ENCODE data around the gene BIRC3. TPM values are rescaled to one million over a fixed set of nuclear protein-coding genes. Genes with fewer than 3 reads are reported as not detected.

Gene BIRC3
- total RNA-seq, 4 donors from 2014 or later = 1.7 to 2.5 (median 2.0) TPM

GRCh38 chr11:102346748-102347461, 29.6 kb downstream of the BIRC3 start, which contains the start of gene BIRC2:
Gene BIRC2, plus strand, starts transcription at chr11:102347214. Its CDS starts 2,641 bp downstream, at chr11:102349855.
- Histone ChIP-seq H3K27ac (peak within 1 kb of the TSS; percentile 93 to 100 (median 98)), H3K4me1 (peaks cover 20 to 24% of the 10 kb centered on the region in 2 donors), H3K9me3 (no peaks in the 10 kb centered on the region), H3K27me3 (no peaks in the 10 kb centered on the region), H3K4me3 (peak within 1 kb of the TSS; percentile 61 to 99 (median 90)), H3K36me3 (peaks cover 0 to 15% of the 10 kb centered on the region in 2 donors)
- peak; percentile 77 to 85 (median 83) for TF ChIP-seq CTCF (IDR thresholded peaks at IDR 0.05 in 4 of 5, conservative IDR thresholded peaks at IDR 0.05 in 1 of 5)
- peak; percentile 81 to 83 for TF ChIP-seq POLR2A (IDR thresholded peaks at IDR 0.05)
- peak; percentile 93 for ATAC-seq
- peak; percentile 85 to 90 for DNase-seq
- in situ Hi-C loops (cut with MboI; ENCODE audit: low sequenced_read_pairs in 4 of 4) = loop anchor here (10.0 kb wide), 2 partner anchors 62 to 148 kb away; no protein-coding TSS in a partner anchor
- intact Hi-C loops (cut with DNase I; ENCODE audit: low total_unique reads) = loop anchor here (2.0 kb wide), 3 partner anchors 58 to 236 kb away; partner anchors contain the start of genes TMEM123 and YAP1

- no peaks in the 10 kb centered on the region for H3K9me3 ChIP-seq
- TF ChIP-seq CTCF (IDR thresholded peaks at IDR 0.05 in 4 of 5, conservative IDR thresholded peaks at IDR 0.05 in 1 of 5) (no peak), POLR2A (IDR thresholded peaks at IDR 0.05) (no peak)
- no peaks in the 10 kb centered on the region for H3K27me3 ChIP-seq
- ATAC-seq (peak; percentile 18 to 24), DNase-seq (no peak)
- intact Hi-C loops (cut with DNase I; ENCODE audit: low total_unique reads) (loop anchor here (2.0 kb wide), 3 partner anchors 59 to 237 kb away; partner anchors contain the start of genes TMEM123 and YAP1), in situ Hi-C loops (cut with MboI; ENCODE audit: low sequenced_read_pairs in 4 of 4) (loop anchor here (10.0 kb wide), 2 partner anchors 63 to 147 kb away; no protein-coding TSS in a partner anchor)
- peaks cover 20 to 24% of the 10 kb centered on the region in 2 donors for H3K4me1 ChIP-seq
- H3K4me3 ChIP-seq = peak overlapping the region; percentile 61 to 99 (median 90)
- peak overlapping the region; percentile 93 to 100 (median 98) for H3K27ac ChIP-seq
- peaks cover 0 to 15% of the 10 kb centered on the region in 2 donors for H3K36me3 ChIP-seq
Observed at GRCh38 chr11:102347462-102348370, 30.4 kb downstream of the BIRC3 start.

DNA sequence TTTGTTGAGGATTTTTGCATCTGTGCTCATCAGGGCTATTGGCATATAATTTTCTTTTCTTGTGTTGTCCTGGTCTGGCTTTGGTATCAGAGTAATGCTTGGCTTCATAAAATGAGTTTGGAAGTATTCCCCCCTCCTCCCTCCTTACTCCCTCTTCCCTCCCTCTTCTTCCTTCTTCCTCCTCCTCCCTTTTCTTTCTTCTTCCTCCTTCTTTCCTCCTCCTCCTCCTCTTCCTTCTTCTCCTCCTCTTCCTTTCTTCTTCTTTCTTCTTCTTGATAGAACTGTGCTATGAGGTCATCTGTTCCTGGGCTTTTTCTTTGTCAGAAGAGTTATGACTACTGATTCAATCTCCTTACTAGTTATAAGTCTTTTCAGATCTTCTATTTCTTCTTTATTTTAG, 39.8 kb downstream of the BIRC3 start:
- H3K36me3 ChIP-seq = peaks cover 0 to 35% of the 10 kb centered on the region in 2 donors
- H3K27me3 ChIP-seq = no peaks in the 10 kb centered on the region
- H3K4me3 ChIP-seq = no peak overlapping the region
- H3K4me1 ChIP-seq = no peaks in the 10 kb centered on the region
- in situ Hi-C loops (cut with MboI; ENCODE audit: low sequenced_read_pairs in 4 of 4) (no loop called here), intact Hi-C loops (cut with DNase I; ENCODE audit: low total_unique reads) (no loop called here)
- ATAC-seq = no peak
- no peak overlapping the region for H3K27ac ChIP-seq
- no peak for DNase-seq
- no peak for TF ChIP-seq CTCF (IDR thresholded peaks at IDR 0.05 in 4 of 5, conservative IDR thresholded peaks at IDR 0.05 in 1 of 5)
- no peak for TF ChIP-seq POLR2A (IDR thresholded peaks at IDR 0.05)
- no peaks in the 10 kb centered on the region for H3K9me3 ChIP-seq

GRCh38 chr11:102359372-102359771, 42.1 kb downstream of the BIRC3 start:
- no peaks in the 10 kb centered on the region for H3K4me1 ChIP-seq
- no peak for TF ChIP-seq CTCF (IDR thresholded peaks at IDR 0.05 in 4 of 5, conservative IDR thresholded peaks at IDR 0.05 in 1 of 5)
- TF ChIP-seq POLR2A (IDR thresholded peaks at IDR 0.05) = no peak
- DNase-seq (no peak), ATAC-seq (no peak)
- H3K4me3 ChIP-seq = no peak overlapping the region
- H3K27ac ChIP-seq = no peak overlapping the region
- H3K36me3 ChIP-seq = peaks cover 0 to 45% of the 10 kb centered on the region in 2 donors
- H3K27me3 ChIP-seq = no peaks in the 10 kb centered on the region
- no peaks in the 10 kb centered on the region for H3K9me3 ChIP-seq
- intact Hi-C loops (cut with DNase I; ENCODE audit: low total_unique reads) = no loop called here
- in situ Hi-C loops (cut with MboI; ENCODE audit: low sequenced_read_pairs in 4 of 4) = no loop called here
